ENCODE results near the gene PLEKHG1.

DNA sequence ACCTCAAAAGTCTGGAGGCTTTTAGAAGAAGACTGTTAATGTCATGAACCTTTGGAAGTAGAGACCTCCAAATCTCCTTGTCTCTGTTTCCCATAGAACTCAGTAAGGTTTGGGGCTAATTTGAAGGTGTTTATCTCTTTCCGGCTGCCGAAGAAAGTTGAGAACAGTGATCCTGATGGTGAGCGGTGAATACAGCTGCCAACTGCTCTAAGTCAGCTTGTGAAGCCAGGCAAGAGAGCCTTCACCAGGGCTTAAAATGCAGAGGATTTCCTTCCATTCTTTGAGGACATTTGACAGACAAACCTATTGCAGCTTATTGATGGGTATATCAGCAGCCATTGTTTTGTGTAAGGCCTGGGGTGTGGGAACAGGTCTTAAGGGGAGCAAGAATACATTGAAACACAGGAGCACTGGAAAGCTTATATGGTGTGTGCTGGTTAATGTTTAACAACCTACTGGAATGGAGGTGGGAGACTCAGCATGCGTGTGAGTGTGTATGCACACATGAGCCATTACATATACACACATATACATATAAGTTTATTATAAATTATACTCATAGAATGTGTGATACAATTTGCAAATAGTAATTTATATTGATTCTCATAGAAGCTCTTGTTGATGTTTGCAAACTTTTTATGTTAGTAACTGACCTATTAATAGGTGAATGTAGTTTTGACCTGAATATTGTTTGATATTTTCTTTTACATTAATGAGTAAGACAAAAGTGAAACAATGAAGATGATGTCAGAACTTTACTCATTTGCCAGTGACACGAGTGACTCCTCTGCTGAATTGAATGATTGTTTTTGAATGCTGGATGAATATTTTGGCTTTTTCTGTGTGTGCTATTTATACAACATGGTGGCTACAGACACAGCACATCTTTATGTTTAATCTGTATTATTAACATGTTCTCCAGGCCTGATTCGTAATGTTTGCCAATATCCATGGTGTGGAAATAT lies 18.1 kb downstream of the PLEKHG1 start:
- TF ChIP-seq, protein P1, sequence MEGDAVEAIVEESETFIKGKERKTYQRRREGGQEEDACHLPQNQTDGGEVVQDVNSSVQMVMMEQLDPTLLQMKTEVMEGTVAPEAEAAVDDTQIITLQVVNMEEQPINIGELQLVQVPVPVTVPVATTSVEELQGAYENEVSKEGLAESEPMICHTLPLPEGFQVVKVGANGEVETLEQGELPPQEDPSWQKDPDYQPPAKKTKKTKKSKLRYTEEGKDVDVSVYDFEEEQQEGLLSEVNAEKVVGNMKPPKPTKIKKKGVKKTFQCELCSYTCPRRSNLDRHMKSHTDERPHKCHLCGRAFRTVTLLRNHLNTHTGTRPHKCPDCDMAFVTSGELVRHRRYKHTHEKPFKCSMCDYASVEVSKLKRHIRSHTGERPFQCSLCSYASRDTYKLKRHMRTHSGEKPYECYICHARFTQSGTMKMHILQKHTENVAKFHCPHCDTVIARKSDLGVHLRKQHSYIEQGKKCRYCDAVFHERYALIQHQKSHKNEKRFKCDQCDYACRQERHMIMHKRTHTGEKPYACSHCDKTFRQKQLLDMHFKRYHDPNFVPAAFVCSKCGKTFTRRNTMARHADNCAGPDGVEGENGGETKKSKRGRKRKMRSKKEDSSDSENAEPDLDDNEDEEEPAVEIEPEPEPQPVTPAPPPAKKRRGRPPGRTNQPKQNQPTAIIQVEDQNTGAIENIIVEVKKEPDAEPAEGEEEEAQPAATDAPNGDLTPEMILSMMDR (IDR thresholded peaks at IDR 0.05): no peak
- TF ChIP-seq POLR2A (IDR thresholded peaks at IDR 0.05): no peak
